Measurements from ENCODE around the gene INSM1. TPM values are rescaled to one million over a fixed set of nuclear protein-coding genes. Genes with fewer than 3 reads are reported as not detected.

The INSM1 gene
- total and polyA plus RNA-seq, 2 experiments from 2014 or later: 0.55 to 1.2 TPM

- peaks cover 83% of the 10 kb centered on the region for H3K27me3 ChIP-seq (ENCODE audit: insufficient read depth)
- Mint-ChIP-seq H3K4me3 (no peak overlapping the region; the same call in 2 of the 3 replicates), H3K9me3 (peaks cover 5% of the 10 kb centered on the region; the same call in 2 of the 3 replicates), H3K36me3 (ENCODE audit: low read depth) (no peaks in the 10 kb centered on the region; the same call in 2 of the 3 replicates), H3K27me3 (ENCODE audit: insufficient read depth, low read depth, poor library complexity) (peaks cover 79% of the 10 kb centered on the region), H3K4me1 (peaks cover 49% of the 10 kb centered on the region), H3K27ac (no peak overlapping the region)
- ATAC-seq (no peak), DNase-seq (ENCODE audit: low spot score) (peak; percentile 10)
- H3K36me3 ChIP-seq (ENCODE audit: insufficient read depth): no peaks in the 10 kb centered on the region
- H3K4me2 ChIP-seq: peak overlapping the region; percentile 93
- H3K4me1 ChIP-seq (ENCODE audit: insufficient read depth): peaks cover 48% of the 10 kb centered on the region
- peak overlapping the region; percentile 67 for H3K4me3 ChIP-seq
- H3F3A ChIP-seq (replicated peaks; ENCODE audit: low read depth): peaks cover 11% of the 10 kb centered on the region; the same call in 1 of the 2 replicates
- no peaks in the 10 kb centered on the region for H4K20me1 ChIP-seq (replicated peaks; ENCODE audit: insufficient read depth)
- no peaks in the 10 kb centered on the region for H3K9me2 ChIP-seq (ENCODE audit: insufficient read depth)
- H2AFZ ChIP-seq: no peak overlapping the region
- H3K27ac ChIP-seq (ENCODE audit: low read depth): no peak overlapping the region
- peak; percentile 55 for TF ChIP-seq EZH2 (IDR thresholded peaks at IDR 0.05; ENCODE audit: low read depth, unreplicated experiment)
- TF ChIP-seq POLR2AphosphoS5 (IDR thresholded peaks at IDR 0.05; ENCODE audit: low read depth): no peak
- H3K79me2 ChIP-seq (replicated peaks; ENCODE audit: insufficient read depth): no peaks in the 10 kb centered on the region
Observed at GRCh38 chr20:20368418-20369249, 730 bp downstream of the INSM1 start.

- Mint-ChIP-seq H3K4me3 (peak overlapping the region; percentile 72), H3K4me1 (peaks cover 49% of the 10 kb centered on the region), H3K27ac (no peak overlapping the region), H3K36me3 (ENCODE audit: low read depth) (no peaks in the 10 kb centered on the region; the same call in 2 of the 3 replicates), H3K27me3 (ENCODE audit: insufficient read depth, low read depth, poor library complexity) (peaks cover 78% of the 10 kb centered on the region), H3K9me3 (peaks cover 5% of the 10 kb centered on the region; the same call in 2 of the 3 replicates)
- no peaks in the 10 kb centered on the region for H3K79me2 ChIP-seq (replicated peaks; ENCODE audit: insufficient read depth)
- ATAC-seq (peak; percentile 34), DNase-seq (ENCODE audit: low spot score) (peak; percentile 72)
- peak overlapping the region; percentile 94 for H2AFZ ChIP-seq
- peaks cover 83% of the 10 kb centered on the region for H3K27me3 ChIP-seq (ENCODE audit: insufficient read depth)
- H3K27ac ChIP-seq (ENCODE audit: low read depth): no peak overlapping the region
- no peak for TF ChIP-seq EZH2phosphoT487 (IDR thresholded peaks at IDR 0.05; ENCODE audit: unreplicated experiment)
- no peak for TF ChIP-seq EZH2 (IDR thresholded peaks at IDR 0.05; ENCODE audit: low read depth, unreplicated experiment)
- peak; percentile 22 to 37; a peak in 3 of 4 replicates for TF ChIP-seq CTCF (conservative IDR thresholded peaks at IDR 0.05; ENCODE audit: low read depth in 2 of 2)
- 0 out of 2 replicates have a peak, but pooled peaks have one; percentile 4 for TF ChIP-seq CREB1 (CRISPR knock-in tag; IDR thresholded peaks at IDR 0.05; ENCODE audit: low read depth)
- H3F3A ChIP-seq (replicated peaks; ENCODE audit: low read depth): peaks cover 11% of the 10 kb centered on the region; the same call in 1 of the 2 replicates
- H3K9me2 ChIP-seq (ENCODE audit: insufficient read depth): peaks cover 6% of the 10 kb centered on the region; the same call in 1 of the 2 replicates
- peak overlapping the region; percentile 67 for H3K4me3 ChIP-seq
- no peaks in the 10 kb centered on the region for H3K36me3 ChIP-seq (ENCODE audit: insufficient read depth)
- no peaks in the 10 kb centered on the region for H4K20me1 ChIP-seq (replicated peaks; ENCODE audit: insufficient read depth)
- peaks cover 48% of the 10 kb centered on the region for H3K4me1 ChIP-seq (ENCODE audit: insufficient read depth)
- H3K4me2 ChIP-seq: peak overlapping the region; percentile 93
Observed at GRCh38 chr20:20369250-20370093, 1.6 kb downstream of the INSM1 start.

All from GM23338 (cell line).